NCI-H345 treated with DMSO at 0.1 percent for 48 hours (cell line): ENCODE results near the gene ANKRD34C.

ENCODE experiments used
- DNase-seq: peaks from one replicate; lab custom pipeline; 2025; ENCODE audit not compliant: unreplicated experiment; lab: John Stamatoyannopoulos, UW

Gene ANKRD34C

GRCh38 chr15:79282371-79283251 lies at the start of gene ANKRD34C:
ANKRD34C (plus strand) TSS chr15:79282722; CDS start chr15:79293285, 10,563 bp downstream.
- DNase-seq = no peak

DNA sequence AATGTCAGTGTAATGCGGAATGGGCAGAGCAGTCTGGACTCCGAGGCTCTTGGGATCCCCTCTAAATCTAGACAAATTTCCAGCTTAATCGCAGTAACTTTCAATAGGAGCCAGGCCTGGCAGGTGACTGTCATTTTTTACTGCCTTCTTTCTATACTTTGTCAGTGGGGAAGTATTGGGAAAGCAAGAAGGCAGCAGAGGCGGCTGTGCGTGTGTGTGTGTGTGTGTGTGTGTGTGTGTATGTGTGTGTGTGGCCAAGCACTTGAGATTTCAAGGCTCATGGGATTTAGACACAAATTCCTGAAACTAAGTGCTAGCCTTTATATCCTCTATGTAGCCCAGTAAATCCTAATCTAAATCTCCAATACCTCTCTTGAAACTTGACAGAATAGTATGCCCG lies 49.3 kb upstream of the ANKRD34C start:
- no peak for DNase-seq

DNA sequence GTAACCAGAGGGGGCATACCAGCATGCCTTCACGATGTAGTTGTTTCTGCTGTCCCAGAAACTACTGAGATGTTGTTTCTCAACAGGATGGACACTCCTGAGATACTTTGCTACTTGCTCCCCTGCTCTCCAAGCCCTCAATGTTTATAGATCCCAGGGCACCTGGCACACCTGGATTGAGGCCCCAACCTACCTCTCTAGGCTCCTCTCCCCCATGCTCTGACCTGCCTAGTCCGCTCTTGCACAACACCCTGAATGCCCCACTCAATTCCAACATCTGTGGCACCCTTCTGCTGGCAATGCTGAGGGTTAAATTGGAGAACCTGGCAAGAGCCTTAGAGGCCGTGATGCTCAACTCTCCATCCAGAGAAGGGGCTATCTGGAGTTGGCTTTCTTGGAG lies 42.5 kb upstream of the ANKRD34C start:
- DNase-seq = no peak

- no peak for DNase-seq
Measured at GRCh38 chr15:79243723-79244122, 38.8 kb upstream of the ANKRD34C start.

DNA sequence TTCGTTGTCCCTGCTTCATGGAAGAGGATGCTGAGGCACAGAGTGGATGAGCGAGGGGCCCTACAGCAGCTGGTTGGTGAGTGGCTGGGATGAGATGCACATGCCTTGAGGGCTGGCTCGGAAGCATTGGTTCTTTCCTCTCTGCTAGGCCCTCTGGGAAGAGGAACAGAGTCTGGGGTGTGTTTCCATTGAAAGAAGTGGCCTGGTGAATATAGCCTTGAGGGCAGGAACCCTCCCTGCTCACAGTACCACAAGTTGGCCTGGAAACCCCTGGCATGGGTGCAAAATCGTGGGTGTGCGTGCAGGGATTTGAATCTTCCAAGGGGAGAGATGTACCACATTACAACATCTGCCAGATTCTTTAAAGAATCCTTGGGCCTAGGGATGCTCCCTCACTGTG lies 37.6 kb upstream of the ANKRD34C start:
- no peak for DNase-seq

DNA sequence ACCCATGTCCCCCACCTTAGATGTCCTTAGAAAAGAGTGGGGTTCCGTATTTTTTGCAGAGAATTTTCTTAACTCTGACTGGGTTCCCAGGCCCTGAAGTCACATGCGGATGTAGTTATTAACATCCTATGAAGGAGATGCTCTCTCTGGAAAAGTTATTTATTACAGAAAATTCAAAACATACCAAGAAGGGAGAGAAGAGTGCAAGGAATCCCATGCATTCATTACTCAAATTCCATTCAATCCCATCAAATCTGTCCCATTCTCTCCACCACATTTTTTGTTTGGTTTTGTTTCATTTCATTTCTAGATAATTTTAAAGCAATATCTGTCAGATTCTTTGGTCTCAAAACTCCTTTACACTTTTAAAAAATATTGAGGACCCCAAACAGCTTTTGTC lies 34.3 kb upstream of the ANKRD34C start:
- no peak for DNase-seq

- no peak for DNase-seq
Measured at GRCh38 chr15:79257454-79257853, 25.1 kb upstream of the ANKRD34C start.

- DNase-seq = no peak
Measured at GRCh38 chr15:79261836-79262235, 20.7 kb upstream of the ANKRD34C start.

GRCh38 chr15:79265167-79265566 lies 17.4 kb upstream of the ANKRD34C start:
- no peak for DNase-seq

DNA sequence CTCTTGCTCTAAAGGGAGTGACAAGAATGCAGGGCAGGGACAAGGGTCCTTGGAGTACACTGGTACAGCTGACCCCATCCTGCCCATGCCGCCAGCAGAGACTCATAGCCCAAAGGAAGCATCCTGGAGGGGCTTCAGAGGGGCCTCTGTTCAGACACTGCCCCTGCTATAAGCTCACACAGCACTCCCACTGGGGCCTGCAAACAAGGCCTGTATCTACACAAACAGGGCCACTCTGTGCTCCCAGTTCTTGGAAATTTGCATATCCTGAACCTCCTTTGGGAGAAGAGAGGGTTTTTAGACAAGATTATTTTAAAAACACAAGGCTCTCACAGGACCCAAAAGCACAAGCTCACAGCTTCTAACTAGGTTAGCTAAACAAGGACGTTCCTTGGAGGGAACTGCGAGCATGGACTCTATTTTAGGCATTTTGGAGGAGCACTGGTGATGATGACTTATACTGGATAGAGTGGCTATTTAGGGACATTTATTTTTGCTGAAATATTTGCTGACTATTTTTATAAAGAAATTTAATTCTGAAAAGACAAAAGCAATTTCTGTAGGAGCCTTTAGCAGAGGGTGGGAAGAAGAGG lies 16.4 kb upstream of the ANKRD34C start:
- DNase-seq = no peak

DNA sequence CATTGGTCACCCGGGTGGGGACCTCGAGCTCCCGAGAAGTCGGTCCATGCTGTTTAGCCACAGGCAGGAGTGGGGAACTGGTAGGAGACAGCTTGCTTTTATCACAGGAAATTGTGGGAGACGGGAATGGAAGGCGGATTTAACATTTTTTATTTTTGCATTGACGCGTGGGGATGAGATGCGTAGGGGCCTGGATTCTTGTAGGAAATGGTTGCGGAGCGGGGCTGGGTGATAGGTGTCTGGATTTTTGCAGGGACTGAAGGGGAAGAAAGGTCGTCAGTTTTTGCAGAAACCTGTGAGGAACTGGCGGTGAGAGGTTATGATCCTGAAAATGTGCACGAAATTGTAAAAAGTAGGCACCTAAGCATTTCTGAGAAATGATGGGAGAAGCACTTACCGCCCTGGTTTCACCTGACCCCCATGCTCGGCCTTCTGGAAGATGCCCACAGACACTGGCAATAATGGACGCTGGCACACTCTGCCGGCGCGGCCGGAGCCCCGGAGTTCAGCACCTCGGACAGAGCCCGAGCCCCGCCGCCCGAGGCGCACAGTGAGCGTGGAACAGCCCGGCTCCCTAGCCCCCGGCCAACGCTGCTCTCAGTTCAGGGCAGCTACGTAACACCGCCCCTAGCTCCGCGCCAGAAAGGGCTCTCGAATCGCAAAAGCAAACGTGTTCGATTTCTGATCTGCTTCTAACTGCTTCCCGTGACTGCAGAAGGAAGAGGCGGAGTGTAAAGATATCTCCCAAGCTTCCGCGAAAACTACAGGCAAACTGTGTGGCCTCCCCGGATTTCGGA lies 928 bp downstream of the ANKRD34C start:
- DNase-seq = no peak

GRCh38 chr15:79290642-79291275 lies 8.2 kb downstream of the ANKRD34C start:
- no peak for DNase-seq

- DNase-seq = no peak
Measured at GRCh38 chr15:79292011-79292410, 9.5 kb downstream of the ANKRD34C start.

DNA sequence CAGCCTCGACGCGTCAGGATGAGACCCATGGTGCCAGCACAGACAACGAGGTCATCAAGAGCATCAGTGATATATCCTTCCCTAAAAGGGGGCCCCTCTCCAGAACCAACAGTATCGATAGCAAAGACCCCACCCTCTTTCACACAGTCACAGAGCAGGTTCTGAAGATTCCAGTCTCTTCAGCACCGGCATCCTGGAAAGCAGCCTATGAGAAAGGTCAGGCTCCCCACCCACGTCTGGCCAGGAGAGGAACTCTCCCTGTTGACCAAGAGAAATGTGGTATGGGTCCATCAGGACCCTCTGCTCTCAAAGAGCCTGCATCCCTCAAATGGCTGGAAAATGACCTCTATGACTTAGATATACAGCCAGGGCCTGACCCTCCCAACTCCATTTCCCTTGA lies 11.6 kb downstream of the ANKRD34C start:
- DNase-seq = no peak

GRCh38 chr15:79296583-79296982 lies 14.1 kb downstream of the ANKRD34C start:
- DNase-seq = no peak

- DNase-seq = no peak
Measured at GRCh38 chr15:79299126-79299840, 16.8 kb downstream of the ANKRD34C start.

DNA sequence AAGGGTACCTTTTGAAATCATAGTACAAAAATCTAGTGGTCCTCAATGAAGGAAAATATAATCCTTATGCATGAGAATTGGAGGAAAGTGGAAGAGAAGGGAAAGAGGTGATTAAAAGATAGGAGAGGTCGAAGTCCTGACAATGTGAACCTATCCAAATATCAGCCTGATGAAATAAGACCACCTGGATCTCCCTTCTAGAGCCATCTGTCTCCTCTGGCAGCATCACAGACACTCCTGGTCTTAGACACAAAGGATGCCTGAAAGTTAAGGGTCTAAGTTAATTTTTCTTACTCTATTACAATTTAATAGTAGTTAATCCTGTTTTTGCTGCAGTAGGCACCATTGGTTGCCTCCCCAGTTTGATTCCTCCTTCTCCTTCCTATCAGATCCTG lies 17.3 kb downstream of the ANKRD34C start:
- no peak for DNase-seq

DNA sequence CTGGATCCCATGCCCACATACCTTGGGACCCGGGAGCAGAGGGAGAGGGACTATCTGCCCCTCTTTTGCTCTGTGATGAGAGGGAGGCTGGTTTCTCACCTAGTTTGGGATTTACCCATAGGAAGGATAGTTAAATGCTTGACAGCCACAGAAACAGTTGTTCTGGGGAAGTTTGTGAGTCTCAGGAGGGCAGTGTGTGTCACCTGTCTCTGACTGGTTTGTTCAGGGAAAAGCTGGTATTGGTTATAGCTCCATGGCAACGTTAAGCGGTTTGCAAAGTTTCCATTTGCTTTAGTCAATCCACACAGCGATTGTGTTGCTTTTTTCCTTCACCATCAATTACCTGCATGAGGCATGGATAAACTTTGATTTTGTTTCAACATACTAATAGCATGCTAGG lies 24.7 kb downstream of the ANKRD34C start:
- DNase-seq = no peak

DNA sequence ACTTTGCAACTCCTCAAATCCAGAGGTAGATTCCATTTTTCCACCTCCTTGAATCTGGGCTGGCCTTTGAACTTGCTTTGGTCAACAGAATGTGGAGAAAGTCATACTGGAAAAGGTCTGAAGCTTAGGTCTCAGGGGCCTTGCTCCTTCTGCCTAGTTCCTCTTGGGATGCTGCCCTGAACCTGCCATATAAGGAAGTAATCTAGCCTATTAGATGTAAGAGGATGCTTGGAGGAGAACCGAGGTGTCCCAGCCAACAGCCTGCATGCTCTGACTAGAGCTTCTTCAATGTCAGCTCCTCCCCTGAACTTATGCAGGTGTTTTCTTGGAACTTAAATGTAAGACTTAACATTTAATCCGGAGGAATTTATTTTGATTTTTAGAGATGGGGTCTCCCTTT lies 26.4 kb downstream of the ANKRD34C start:
- no peak for DNase-seq

- DNase-seq = no peak
Measured at GRCh38 chr15:79310612-79310984, 28.1 kb downstream of the ANKRD34C start.
